HL-60/S4 treated with retinoic acid at 250 ng/mL for 4 days and 3 days (cell line): ENCODE measurements around the gene ITFG1.

Experiments used
- in situ Hi-C: fragments of 300-500 bp; cut with MboI; formaldehyde crosslinking; loops from 2 replicates; pipeline ENCODE4 v1.7.0; 2022; ENCODE audit warnings: low sequenced_read_pairs

ITFG1 gene

DNA sequence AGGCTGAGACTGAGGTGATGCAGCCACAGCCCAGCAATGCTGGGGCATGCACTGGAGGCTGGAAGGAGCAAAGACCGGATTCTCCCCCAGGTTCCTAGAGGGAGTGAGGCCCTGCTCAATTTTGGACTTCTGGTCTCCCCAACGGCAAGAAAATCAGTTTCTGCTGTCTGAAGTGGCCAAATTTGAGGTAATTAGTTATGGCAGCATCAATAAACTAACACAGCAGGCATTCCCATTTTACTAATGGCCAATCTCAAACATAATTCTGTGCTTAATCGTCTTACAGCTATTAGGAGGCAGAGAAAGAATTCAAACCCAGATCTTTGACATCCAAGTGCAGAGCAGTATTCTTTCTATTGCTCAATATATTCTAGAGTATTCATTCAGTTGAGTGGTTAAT lies 333.3 kb downstream of the ITFG1 start:
- in situ Hi-C loops, result loop anchor here (25.0 kb wide), 1 partner anchor 1035 kb away; the partner anchor contains the start of gene ABCC12

DNA sequence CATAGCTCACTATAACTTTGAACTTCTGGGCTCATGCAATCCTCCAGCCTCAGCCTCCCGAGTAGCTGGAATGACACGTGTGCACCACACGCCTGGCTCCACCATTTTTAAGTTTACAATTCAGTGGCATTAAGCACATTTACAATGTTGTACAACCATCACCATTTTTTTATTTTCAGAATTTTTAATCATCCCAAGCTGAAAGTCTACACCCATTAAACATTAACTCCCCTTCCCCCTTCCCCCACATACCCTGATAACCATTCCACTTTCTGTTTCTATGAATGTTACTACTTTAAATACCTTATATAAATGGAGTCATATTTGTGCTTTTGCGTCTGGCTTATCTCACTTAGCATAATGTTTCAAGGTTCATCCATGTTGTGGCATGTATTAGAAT lies 335.1 kb downstream of the ITFG1 start:
- in situ Hi-C loops, result loop anchor here (25.0 kb wide), 1 partner anchor 1037 kb away; the partner anchor contains the start of gene ABCC12

DNA sequence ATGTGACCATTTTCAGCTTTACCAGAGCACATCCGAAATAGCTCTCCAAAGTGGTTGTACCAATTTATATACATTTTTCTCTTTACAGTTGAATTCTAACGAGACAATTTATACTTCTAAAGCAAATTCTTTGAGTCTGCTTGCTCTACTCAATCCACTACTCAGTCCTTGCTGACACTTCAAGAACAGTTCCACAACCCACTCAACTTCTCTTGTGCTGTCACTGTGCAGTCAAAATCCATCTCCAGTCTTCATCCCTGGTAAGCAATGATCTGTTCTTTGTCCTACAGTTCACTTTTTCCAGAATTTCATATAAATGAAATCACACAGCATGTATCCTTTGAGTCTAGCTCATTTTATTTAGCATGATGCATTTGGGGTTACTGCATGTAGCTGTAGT lies 347.7 kb downstream of the ITFG1 start:
- in situ Hi-C loops, result no loop called here

DNA sequence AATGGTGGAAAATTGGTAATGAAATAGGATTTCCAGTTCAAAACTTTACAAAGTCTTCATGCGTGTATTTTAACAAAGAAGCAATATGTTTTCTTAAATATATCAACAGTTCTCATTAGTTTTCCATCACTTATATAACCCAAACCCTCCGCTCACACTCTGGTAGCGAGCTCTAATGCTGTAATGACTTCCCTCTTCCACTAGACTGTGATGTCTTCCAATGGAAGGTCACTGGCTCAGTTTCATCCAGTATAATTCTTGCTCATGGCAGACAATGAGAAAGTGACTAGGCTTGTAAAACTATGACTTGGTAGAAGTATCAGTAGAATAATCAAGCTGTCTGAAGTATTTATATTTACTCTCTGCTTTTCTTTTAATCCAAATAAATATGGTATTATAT lies 349.9 kb downstream of the ITFG1 start:
- in situ Hi-C loops, result no loop called here

DNA sequence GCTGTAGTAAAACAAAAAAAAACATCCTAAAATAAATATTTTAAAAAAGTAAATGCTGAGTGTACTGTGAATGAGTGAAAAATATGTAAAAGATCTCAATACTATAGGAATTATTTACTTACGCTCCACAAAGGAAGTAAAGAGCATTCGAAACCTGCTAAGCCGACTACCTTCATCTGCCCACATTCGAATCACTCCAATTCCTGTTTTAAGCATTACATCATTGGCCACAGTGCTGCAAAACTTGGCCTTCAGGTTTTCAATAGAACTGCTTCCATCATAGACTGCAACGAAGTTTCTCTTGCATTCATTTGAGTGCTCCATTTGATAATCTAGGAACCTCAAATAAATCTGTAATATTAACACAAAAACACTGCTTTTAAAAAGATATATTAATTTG lies 351.5 kb downstream of the ITFG1 start:
- in situ Hi-C loops, result no loop called here
